CD4-positive, alpha-beta memory T cell (primary cell): ENCODE data around the gene PDPR. TPM values are rescaled to one million over a fixed set of nuclear protein-coding genes. Genes with fewer than 3 reads are reported as not detected.
A peak's percentile ranks its signal among the peaks of the same experiment; 100 is the strongest.
"Not testable (repeated sequence)": the region's sequence is repeated elsewhere in the genome, so short reads cannot be mapped to it uniquely, and the experiment has no call there.

Source experiments
- CTCF ChIA-PET: fragments of 350-600 bp; sonication (Branson Sonifier 250); formaldehyde crosslinking; loops from one replicate; lab custom pipeline; 2021; ENCODE audit warnings: inconsistent platforms; ENCODE audit not compliant: partially characterized antibody; lab: Charles Lee
- POLR2A ChIA-PET: fragments of 350-600 bp; sonication (Branson Sonifier 250); formaldehyde crosslinking; loops from one replicate; lab custom pipeline; 2021; ENCODE audit not compliant: partially characterized antibody; lab: Charles Lee
- DNase-seq, 5 donors: peaks; one replicate each; pipeline versions ENCODE4 v3.0.0 to v3.0.0-alpha.2; 2020 to 2022; ENCODE audit warnings: mixed read lengths in 1 of 5
- H3K27ac ChIP-seq: one replicate; pipeline ENCODE4 v1.7.0; 2013; ENCODE audit warnings: low read depth, low read length
- H3K27me3 ChIP-seq: 2 replicates; pipeline ENCODE4 v1.7.0; 2013; ENCODE audit warnings: mild to moderate bottlenecking, low read length, moderate library complexity; ENCODE audit not compliant: insufficient read depth
- H3K36me3 ChIP-seq: 2 replicates; pipeline ENCODE4 v1.7.0; 2013; ENCODE audit warnings: mild to moderate bottlenecking, low read length, moderate library complexity; ENCODE audit not compliant: insufficient read depth
- H3K4me1 ChIP-seq: 2 replicates; pipeline ENCODE4 v1.7.0; 2013; ENCODE audit warnings: mild to moderate bottlenecking, low read length, moderate library complexity; ENCODE audit not compliant: insufficient read depth
- H3K4me3 ChIP-seq, 2 donors: one replicate each; pipeline ENCODE4 v1.7.0; 2013; ENCODE audit warnings: low read length in 2 of 2, mild to moderate bottlenecking in 1 of 2
- H3K9me3 ChIP-seq, 2 donors: one replicate each; pipeline ENCODE4 v1.7.0; 2013; ENCODE audit warnings: low read length in 2 of 2, control low read depth in 1 of 2; ENCODE audit not compliant: control insufficient read depth in 1 of 2
- H3K27ac Mint-ChIP-seq, 7 donors: one replicate each; pipeline ENCODE4 v1.8.0; 2020 to 2021; ENCODE audit warnings: mixed read lengths in 7 of 7, mild to moderate bottlenecking in 6 of 7, inconsistent platforms in 3 of 7, moderate library complexity in 3 of 7
- H3K27me3 Mint-ChIP-seq, 2 donors: one replicate each; pipeline ENCODE4 v1.8.0; 2020 to 2021; ENCODE audit warnings: mixed read lengths in 2 of 2
- H3K36me3 Mint-ChIP-seq, 2 donors: one replicate each; pipeline ENCODE4 v1.8.0; 2020 to 2021; ENCODE audit warnings: mixed read lengths in 2 of 2, inconsistent platforms in 1 of 2, mild to moderate bottlenecking in 1 of 2
- H3K4me1 Mint-ChIP-seq, 4 donors: one replicate each; pipeline ENCODE4 v1.8.0; 2020 to 2021; ENCODE audit warnings: mixed read lengths in 4 of 4, mild to moderate bottlenecking in 1 of 4
- H3K4me3 Mint-ChIP-seq, 8 donors: one replicate each; pipeline ENCODE4 v1.8.0; 2020 to 2021; ENCODE audit warnings: mixed read lengths in 8 of 8, mild to moderate bottlenecking in 7 of 8, moderate library complexity in 6 of 8, inconsistent platforms in 3 of 8
- H3K9me3 Mint-ChIP-seq, 8 donors: one replicate each; pipeline ENCODE4 v1.8.0; 2020 to 2021; ENCODE audit warnings: mixed read lengths in 8 of 8, mild to moderate bottlenecking in 5 of 8, inconsistent platforms in 3 of 8, moderate library complexity in 1 of 8
- intact Hi-C: fragments of 100-400 bp; cut with micrococcal nuclease; formaldehyde crosslinking; loops from one replicate; pipeline ENCODE4 v1.15.1; 2023
- polyA plus RNA-seq, 2 donors: library from polyadenylated mRNA; unstranded; fragments of 300-500 nt; fragmentation: Illumina TruSeq; gene quantifications; one replicate each; pipeline ENCODE4 v1.2.3, GENCODE V29; 2021
- total RNA-seq, 2 experiments: library from RNA; stranded (reverse); gene quantifications; one replicate each; pipeline ENCODE4 v1.2.3, GENCODE V29; 2021

PDPR gene
- total and polyA plus RNA-seq, 4 experiments from 2014 or later: 4.4 to 37.0 (median 23.8) TPM

- POLR2A ChIA-PET, H3K27me3 Mint-ChIP-seq, DNase-seq, H3K27ac ChIP-seq, CTCF ChIA-PET, H3K27ac Mint-ChIP-seq, H3K27me3 ChIP-seq, H3K4me3 Mint-ChIP-seq, H3K9me3 Mint-ChIP-seq, intact Hi-C loops, H3K36me3 ChIP-seq, H3K4me3 ChIP-seq, H3K36me3 Mint-ChIP-seq, H3K9me3 ChIP-seq: not testable (repeated sequence)
- H3K4me1 Mint-ChIP-seq: peaks cover 4 to 15% (median 11%) of the 10 kb centered on the region in 4 donors
- H3K4me1 ChIP-seq: peaks cover 12% of the 10 kb centered on the region
These were observed 2.0 kb upstream of the PDPR start for GRCh38 chr16:70112162-70112561.

GRCh38 chr16:70113599-70113981, 542 bp upstream of the PDPR start:
- Mint-ChIP-seq H3K36me3 (peaks cover 8 to 11% of the 10 kb centered on the region in 2 donors), H3K27ac (peak overlapping the region; percentile 80 to 92 (median 89)), H3K4me3 (peak overlapping the region; percentile 86 to 91 (median 89)), H3K4me1 (peaks cover 15 to 29% (median 22%) of the 10 kb centered on the region in 4 donors)
- POLR2A ChIA-PET, H3K9me3 Mint-ChIP-seq, H3K27me3 ChIP-seq, intact Hi-C loops, DNase-seq, H3K27me3 Mint-ChIP-seq, CTCF ChIA-PET, H3K36me3 ChIP-seq, H3K9me3 ChIP-seq: not testable (repeated sequence)
- peak overlapping the region in 1 of 2 donors; percentile 69 for H3K4me3 ChIP-seq
- peaks cover 12% of the 10 kb centered on the region for H3K4me1 ChIP-seq
- H3K27ac ChIP-seq: peak overlapping the region; percentile 65

- H3K27me3 Mint-ChIP-seq, H3K9me3 Mint-ChIP-seq, H3K9me3 ChIP-seq, POLR2A ChIA-PET, H3K27me3 ChIP-seq, DNase-seq, H3K4me3 Mint-ChIP-seq, H3K27ac ChIP-seq, H3K36me3 ChIP-seq, H3K4me3 ChIP-seq, intact Hi-C loops, CTCF ChIA-PET: not testable (repeated sequence)
- Mint-ChIP-seq H3K36me3 (peaks cover 24 to 36% of the 10 kb centered on the region in 2 donors), H3K4me1 (peaks cover 18 to 35% (median 27%) of the 10 kb centered on the region in 4 donors), H3K27ac (peak overlapping the region in 4 of 7 donors; percentile 36 to 67 (median 53))
- peaks cover 12% of the 10 kb centered on the region for H3K4me1 ChIP-seq
These were observed 4.2 kb downstream of the PDPR start for GRCh38 chr16:70118354-70118753.

- H3K9me3 ChIP-seq, intact Hi-C loops, DNase-seq, H3K27ac ChIP-seq, POLR2A ChIA-PET, H3K4me3 Mint-ChIP-seq, H3K9me3 Mint-ChIP-seq, CTCF ChIA-PET, H3K27me3 ChIP-seq, H3K4me3 ChIP-seq, H3K27me3 Mint-ChIP-seq: not testable (repeated sequence)
- peak overlapping the region in 2 of 7 donors; percentile 55 to 67 for H3K27ac Mint-ChIP-seq
- H3K36me3 ChIP-seq: peaks cover 14% of the 10 kb centered on the region
- H3K4me1 Mint-ChIP-seq: peaks cover 18 to 35% (median 27%) of the 10 kb centered on the region in 4 donors
- peaks cover 12% of the 10 kb centered on the region for H3K4me1 ChIP-seq
- H3K36me3 Mint-ChIP-seq: peaks cover 27 to 39% of the 10 kb centered on the region in 2 donors
These were observed 4.6 kb downstream of the PDPR start for GRCh38 chr16:70118776-70119175.

DNA sequence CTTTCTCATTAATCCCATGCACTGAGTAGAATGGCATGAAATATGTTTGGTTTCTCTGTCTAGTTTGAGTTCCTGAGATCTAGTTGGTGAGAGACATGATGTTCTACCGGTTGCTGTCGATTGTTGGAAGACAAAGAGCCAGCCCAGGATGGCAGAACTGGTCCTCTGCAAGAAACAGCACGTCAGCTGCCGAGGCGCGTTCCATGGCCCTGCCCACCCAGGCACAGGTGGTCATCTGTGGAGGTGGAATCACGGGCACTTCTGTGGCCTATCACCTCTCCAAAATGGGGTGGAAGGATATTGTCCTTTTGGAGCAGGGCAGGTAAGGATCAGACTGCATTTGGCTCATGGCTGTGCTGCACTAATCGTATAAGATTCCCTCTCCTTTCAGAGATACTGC, 6.3 kb downstream of the PDPR start:
- H3K4me3 ChIP-seq, DNase-seq, POLR2A ChIA-PET, H3K9me3 ChIP-seq, H3K9me3 Mint-ChIP-seq, intact Hi-C loops, H3K27ac ChIP-seq, CTCF ChIA-PET, H3K4me1 ChIP-seq, H3K27me3 ChIP-seq, H3K4me3 Mint-ChIP-seq, H3K27ac Mint-ChIP-seq, H3K27me3 Mint-ChIP-seq: not testable (repeated sequence)
- peaks cover 19% of the 10 kb centered on the region for H3K36me3 ChIP-seq
- H3K4me1 Mint-ChIP-seq: peaks cover 14 to 26% (median 22%) of the 10 kb centered on the region in 4 donors
- peaks cover 32 to 40% of the 10 kb centered on the region in 2 donors for H3K36me3 Mint-ChIP-seq

DNA sequence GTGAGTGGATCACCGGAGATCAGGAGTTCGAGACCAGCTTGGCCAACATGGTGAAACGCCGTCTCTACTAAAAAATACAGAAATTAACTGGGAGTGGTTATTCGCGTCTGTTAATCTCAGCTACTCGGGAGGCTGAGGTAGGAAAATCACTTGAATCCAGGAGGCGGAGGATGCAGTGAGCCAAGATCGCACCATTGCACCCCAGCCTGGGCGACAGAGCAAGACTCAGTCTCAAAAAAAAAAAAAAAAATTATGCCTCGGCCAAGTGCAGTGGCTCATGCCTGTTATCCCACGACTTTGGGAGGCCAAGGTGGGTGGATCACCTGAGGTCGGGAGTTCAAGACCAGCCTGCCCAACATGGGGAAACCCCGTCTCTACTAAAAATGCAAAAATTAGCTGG, 9.7 kb downstream of the PDPR start:
- peaks cover 25% of the 10 kb centered on the region for H3K36me3 ChIP-seq
- H3K4me1 ChIP-seq, intact Hi-C loops, H3K27me3 Mint-ChIP-seq, H3K4me3 ChIP-seq, H3K9me3 ChIP-seq, H3K4me1 Mint-ChIP-seq, H3K4me3 Mint-ChIP-seq, POLR2A ChIA-PET, H3K27me3 ChIP-seq, CTCF ChIA-PET, DNase-seq, H3K27ac ChIP-seq, H3K9me3 Mint-ChIP-seq: not testable (repeated sequence)
- Mint-ChIP-seq H3K27ac (peak overlapping the region in 1 of 7 donors; percentile 30), H3K36me3 (peaks cover 46 to 48% of the 10 kb centered on the region in 2 donors)

- CTCF ChIA-PET, H3K4me1 Mint-ChIP-seq, H3K9me3 ChIP-seq, H3K4me3 ChIP-seq, H3K9me3 Mint-ChIP-seq, DNase-seq, H3K4me1 ChIP-seq, H3K27ac Mint-ChIP-seq, H3K27me3 ChIP-seq, H3K4me3 Mint-ChIP-seq, intact Hi-C loops, H3K27ac ChIP-seq, POLR2A ChIA-PET, H3K27me3 Mint-ChIP-seq: not testable (repeated sequence)
- peaks cover 50 to 62% of the 10 kb centered on the region in 2 donors for H3K36me3 Mint-ChIP-seq
- H3K36me3 ChIP-seq: peaks cover 31% of the 10 kb centered on the region
These were observed 12.1 kb downstream of the PDPR start for GRCh38 chr16:70126226-70126625.

GRCh38 chr16:70127706-70128105, 13.6 kb downstream of the PDPR start:
- H3K4me1 ChIP-seq, H3K4me3 ChIP-seq, H3K27ac Mint-ChIP-seq, DNase-seq, H3K9me3 ChIP-seq, H3K27me3 Mint-ChIP-seq, H3K4me3 Mint-ChIP-seq, intact Hi-C loops, H3K27me3 ChIP-seq, CTCF ChIA-PET, H3K9me3 Mint-ChIP-seq, H3K27ac ChIP-seq, H3K4me1 Mint-ChIP-seq: not testable (repeated sequence)
- POLR2A ChIA-PET: interaction anchor here (0.6 kb wide), 1 partner anchor 291 kb away, joined by 5 read pairs; no protein-coding TSS in a partner anchor
- peaks cover 51 to 62% of the 10 kb centered on the region in 2 donors for H3K36me3 Mint-ChIP-seq
- H3K36me3 ChIP-seq: peaks cover 24% of the 10 kb centered on the region
